Dedifferentiated amniotic fluid mesenchymal stem cell (primary cell): ENCODE results near the gene FNDC10.

Experiments
- DNase-seq: peaks from one replicate; pipeline ENCODE4 v3.0.0-alpha.2; 2016; ENCODE audit errors: extremely low spot score

FNDC10 gene

DNA sequence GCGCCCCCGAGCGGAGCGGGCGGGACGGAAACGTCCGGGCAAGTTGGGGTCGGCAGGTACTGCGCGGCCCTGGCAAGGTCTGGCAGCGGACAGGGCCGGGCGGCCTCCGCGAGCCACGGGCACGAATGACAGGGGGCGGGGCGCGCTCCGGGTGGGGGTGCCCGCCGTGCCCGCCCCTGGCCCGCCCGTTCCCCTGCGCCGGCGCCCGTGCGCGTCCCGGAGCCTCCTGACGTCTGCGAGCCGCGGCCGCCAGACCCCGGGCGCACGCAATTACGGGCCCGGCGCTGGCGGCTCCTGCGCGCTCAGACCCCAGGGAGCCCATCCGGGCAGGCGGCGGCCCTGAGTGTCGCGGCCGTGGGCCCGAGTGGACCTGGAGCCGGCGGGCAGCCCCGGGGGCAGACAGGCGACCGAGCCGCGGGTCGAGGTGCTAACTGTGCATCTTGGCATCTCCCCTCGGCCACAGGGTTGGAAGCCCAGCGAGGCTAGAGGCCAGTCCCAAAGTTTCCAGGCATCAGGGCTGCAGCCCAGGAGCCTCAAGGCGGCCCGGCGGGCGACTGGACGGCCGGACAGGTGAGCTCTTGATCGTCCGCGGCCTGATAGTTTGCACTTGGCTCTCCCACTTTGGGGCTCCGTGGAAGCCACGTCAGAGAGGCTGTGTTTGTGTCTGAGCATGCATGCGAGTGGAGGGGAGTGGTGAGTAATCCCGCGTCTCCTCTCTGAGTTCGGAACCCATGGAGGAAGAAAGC is 16.3 kb upstream of the FNDC10 start:
- no peak for DNase-seq

- DNase-seq: peak; percentile 87
These were observed 15.5 kb upstream of the FNDC10 start, which contains the start of gene MIB2 for GRCh38 chr1:1615256-1616044. TSS of gene MIB2 (plus strand) at chr1:1615500. CDS start at chr1:1623453, 7,953 bp downstream.

GRCh38 chr1:1614954-1615255 is 15.0 kb upstream of the FNDC10 start:
- DNase-seq: no peak

DNA sequence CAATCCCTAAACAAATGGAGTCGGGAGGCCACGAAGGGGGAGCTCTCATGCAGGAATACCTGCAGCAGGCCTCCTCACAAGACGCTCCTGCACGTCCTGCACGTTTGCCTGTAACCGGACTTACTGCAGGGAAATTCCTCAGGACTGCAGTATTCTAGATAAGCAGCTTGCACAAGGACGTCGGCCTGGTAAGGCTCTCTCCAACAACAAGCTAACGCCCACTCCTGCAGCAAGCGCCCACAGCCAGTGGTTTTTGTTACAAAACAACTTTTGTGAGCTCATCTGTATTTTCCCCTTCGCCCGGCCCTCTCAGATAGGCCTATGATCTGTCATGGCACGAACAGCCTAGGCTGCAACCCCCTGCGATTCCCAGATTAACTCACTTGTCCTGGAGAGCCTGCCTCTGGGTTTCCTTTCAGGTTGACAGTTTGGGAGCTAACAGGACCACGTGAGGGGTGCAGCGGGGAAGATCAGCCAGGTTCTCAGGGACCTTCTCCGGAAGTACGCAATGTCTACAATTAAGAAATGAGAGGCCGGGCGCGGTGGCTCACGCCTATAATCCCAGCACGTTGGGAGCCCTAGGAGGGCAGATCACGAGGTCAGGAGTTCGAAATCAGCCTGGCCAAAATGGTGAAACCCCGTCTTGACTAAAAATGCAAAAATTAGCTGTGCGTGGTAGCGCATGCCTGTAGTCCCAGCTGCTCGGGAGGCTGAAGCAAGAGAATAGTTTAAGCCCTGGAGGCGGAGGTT is 14.4 kb upstream of the FNDC10 start:
- no peak for DNase-seq

DNA sequence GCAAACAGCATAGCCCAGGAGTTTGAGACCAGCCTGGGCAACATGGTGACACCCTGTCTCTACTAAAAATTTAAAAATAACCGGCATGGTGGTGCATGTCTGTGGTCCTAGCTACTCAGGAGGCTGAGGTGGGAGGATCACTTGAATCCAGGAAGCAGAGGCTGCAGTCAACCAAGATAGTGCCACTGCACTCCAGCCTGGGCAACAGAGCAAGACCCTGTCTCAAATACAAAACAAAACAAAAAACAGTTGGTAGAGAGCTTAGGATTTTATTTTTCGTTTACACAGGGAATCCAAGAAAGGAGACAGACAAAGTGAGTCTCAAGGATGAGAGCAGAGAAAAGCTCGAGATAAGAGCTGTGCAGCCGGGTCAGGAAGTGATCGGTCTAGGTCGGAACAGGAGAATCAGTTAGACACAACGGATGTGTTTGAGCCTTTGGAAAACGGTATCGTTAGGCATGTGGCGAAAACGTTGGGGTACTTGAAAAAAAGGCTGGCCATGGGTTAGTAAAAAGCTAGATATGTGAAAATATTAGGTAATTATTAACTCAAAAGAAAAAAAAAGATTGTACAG is 13.7 kb upstream of the FNDC10 start:
- DNase-seq: no peak

GRCh38 chr1:1612104-1612400 is 12.1 kb upstream of the FNDC10 start:
- no peak for DNase-seq

DNA sequence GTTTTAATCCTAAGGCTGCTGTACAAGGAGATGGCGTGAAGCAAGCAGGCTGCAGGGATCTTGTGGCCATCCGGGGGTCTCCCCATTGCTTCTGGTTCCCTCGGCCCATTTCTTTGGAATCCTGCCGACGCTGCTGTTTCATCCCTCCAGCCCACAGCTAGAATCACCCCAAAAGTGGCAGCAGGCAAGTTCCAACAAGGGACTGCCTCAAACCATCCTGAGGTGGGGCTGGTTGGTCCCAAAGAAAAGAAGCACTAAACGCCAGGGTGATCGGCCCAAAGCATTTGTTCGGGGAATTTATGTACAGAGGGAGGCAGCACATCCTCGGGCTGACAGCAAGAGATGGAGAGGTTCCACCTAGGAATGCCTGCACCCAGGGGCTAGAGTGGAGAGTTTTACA is 10.9 kb upstream of the FNDC10 start:
- DNase-seq: no peak

GRCh38 chr1:1609822-1610485 is 10.0 kb upstream of the FNDC10 start:
- DNase-seq: no peak

DNA sequence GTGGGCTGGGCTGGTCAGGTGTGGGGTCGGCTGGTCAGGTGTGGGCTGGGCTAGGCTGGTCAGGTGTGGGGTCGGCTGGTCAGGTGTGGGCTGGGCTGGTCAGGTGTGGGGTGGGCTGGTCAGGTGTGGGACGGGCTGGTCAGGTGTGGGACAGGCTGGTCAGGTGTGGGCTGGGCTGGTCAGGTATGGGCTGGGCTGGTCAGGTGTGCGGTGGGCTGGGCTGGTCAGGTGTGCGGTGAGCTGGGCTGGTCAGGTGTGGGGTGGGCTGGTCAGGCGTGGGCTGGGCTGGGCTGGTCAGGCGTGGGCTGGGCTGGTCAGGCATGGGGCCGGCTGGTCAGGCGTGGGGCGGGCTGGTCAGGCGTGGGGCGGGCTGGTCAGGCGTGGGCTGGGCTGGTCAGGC is 6.3 kb upstream of the FNDC10 start:
- no peak for DNase-seq

GRCh38 chr1:1605724-1606123 is 5.8 kb upstream of the FNDC10 start:
- DNase-seq: no peak

DNA sequence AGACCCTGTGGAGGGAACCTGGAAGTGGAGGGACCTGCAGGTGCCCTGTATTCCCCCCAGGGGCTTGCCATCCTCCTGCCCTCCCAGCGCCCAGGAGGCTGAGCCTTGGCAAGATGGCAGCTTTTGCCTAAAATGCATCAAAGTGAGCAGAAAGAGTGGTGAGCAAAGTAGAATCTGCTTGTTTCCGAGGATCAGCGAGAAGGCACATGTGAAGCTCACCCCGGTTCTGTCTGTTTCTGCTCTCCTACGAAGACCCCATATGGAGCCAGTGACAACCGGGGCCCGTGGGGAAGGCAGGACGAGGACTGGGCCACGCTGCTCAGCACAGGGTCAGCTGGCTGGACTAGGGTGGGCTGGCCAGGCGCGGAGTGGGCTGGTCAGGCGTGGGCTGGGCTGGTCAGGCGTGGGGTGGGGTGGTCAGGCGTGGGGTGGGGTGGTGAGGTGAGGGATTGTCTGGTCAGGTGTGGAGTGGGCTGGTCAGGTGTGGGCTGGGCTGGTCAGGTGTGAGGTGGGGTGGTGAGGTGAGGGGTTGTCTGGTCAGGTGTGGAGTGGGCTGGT is 5.2 kb upstream of the FNDC10 start:
- no peak for DNase-seq

DNA sequence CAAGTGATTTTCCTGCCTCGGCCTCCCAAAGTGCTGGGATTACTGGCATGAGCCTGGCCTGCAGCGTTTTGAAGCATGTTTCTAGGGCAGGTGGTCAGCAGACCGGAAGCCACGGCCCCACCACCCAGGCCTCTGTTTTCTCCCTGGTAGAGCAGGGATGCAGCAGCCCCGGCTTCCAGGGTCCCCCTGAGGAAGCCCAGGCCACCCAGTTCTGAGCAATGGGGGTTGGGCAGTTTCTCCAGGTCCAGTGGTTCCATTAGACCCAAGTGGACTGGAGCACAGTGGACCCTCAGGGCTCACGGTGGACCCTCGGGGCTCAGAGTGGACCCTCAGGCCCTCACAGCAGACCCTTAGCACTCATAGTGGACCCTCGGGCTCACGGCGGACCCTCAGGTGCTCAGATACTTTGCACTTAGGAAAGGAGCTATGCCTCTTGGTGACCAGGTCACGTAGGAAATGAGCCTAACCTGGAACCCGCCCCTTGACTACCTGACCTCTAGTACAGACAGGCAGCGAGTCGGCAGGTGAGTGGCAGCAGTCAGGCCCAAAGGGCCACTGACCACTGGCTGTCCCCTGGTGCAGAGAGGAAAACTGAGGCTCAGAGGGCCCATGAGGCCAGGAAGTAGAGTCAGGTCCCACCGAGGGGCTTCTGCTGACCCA is 4.6 kb upstream of the FNDC10 start:
- DNase-seq: no peak

GRCh38 chr1:1603671-1604373 is 3.9 kb upstream of the FNDC10 start:
- DNase-seq: no peak

DNA sequence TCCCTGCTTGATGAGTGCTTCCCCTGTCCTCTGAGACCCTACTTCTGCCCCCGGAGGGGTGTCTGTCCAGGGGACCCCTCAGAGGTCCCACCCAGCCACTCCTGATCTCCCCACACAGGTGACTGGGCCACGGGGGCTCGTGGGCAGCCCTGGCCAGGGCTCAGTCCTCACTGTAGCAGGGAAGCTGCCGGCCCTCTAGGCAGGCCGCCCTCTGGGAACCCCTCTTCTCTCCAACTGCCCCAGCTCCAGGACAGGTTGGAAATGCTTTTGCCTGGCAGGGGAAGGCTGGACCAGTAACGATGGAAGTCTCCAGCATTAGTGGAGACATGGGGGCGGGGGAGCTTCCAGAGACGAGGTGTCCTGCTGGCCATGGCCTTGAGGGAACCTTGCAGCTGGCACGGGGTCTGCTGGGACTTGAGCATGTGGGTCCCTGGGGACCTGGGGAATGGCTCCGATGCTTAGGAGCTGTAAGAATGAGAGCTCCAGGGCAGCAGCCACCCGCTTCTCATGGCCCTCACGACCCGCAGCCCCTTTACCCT is 3.1 kb upstream of the FNDC10 start:
- DNase-seq: no peak

- no peak for DNase-seq
These were observed 2.5 kb upstream of the FNDC10 start for GRCh38 chr1:1602304-1602967.

- no peak for DNase-seq
These were observed 1.8 kb upstream of the FNDC10 start for GRCh38 chr1:1601564-1602303.

- no peak for DNase-seq
These were observed 1.1 kb upstream of the FNDC10 start for GRCh38 chr1:1600861-1601563.
